Coronary artery (tissue), 2 donors: ENCODE data around the gene SNX9.
"Not testable (repeated sequence)": the region's sequence is repeated elsewhere in the genome, so short reads cannot be mapped to it uniquely, and the experiment has no call there.

Experiments used
- DNase-seq: peaks from one replicate; pipeline ENCODE4 v3.0.0-alpha.2; 2017; ENCODE audit warnings: low spot score
- H3K27ac ChIP-seq, 2 donors: fragments of 200-600 bp; sonication (generic); one replicate each; pipeline ENCODE4 v1.5.1; 2016 to 2019
- H3K4me3 ChIP-seq: fragments of 200-600 bp; sonication (generic); 2 replicates; pipeline ENCODE4 v1.5.1; 2016; ENCODE audit warnings: mild to moderate bottlenecking, moderate library complexity
- TF ChIP-seq, protein P1 (sequence below): fragments of 200-600 bp; sonication (generic); IDR thresholded peaks from one replicate; pipeline ENCODE4 v1.5.1; 2019; ENCODE audit warnings: antibody characterized with exemption

The SNX9 gene

DNA sequence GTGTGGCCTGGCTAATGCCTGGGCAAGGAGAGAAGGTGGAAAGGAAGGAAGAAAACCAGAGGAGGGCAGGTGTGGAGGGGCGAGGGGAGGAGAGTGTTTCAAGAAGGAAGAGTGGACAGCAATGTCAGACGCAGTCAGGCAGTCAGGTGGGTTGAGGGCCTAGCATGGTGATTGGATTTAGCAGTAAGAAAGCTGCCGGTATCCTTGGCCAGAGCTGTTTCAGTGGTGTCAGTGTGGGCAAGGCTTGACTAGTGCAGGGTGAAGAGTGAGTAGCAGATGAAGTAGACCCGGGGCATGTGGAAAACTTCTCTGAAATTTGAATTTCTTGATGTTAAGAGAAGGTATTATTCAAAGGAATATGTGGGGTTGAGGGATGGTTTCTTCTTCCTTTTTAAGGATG lies 27.0 kb downstream of the SNX9 start:
- Histone ChIP-seq H3K27ac (no peak overlapping the region), H3K4me3 (no peak overlapping the region)
- no peak for DNase-seq
- TF ChIP-seq, protein P1, sequence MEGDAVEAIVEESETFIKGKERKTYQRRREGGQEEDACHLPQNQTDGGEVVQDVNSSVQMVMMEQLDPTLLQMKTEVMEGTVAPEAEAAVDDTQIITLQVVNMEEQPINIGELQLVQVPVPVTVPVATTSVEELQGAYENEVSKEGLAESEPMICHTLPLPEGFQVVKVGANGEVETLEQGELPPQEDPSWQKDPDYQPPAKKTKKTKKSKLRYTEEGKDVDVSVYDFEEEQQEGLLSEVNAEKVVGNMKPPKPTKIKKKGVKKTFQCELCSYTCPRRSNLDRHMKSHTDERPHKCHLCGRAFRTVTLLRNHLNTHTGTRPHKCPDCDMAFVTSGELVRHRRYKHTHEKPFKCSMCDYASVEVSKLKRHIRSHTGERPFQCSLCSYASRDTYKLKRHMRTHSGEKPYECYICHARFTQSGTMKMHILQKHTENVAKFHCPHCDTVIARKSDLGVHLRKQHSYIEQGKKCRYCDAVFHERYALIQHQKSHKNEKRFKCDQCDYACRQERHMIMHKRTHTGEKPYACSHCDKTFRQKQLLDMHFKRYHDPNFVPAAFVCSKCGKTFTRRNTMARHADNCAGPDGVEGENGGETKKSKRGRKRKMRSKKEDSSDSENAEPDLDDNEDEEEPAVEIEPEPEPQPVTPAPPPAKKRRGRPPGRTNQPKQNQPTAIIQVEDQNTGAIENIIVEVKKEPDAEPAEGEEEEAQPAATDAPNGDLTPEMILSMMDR = no peak

DNA sequence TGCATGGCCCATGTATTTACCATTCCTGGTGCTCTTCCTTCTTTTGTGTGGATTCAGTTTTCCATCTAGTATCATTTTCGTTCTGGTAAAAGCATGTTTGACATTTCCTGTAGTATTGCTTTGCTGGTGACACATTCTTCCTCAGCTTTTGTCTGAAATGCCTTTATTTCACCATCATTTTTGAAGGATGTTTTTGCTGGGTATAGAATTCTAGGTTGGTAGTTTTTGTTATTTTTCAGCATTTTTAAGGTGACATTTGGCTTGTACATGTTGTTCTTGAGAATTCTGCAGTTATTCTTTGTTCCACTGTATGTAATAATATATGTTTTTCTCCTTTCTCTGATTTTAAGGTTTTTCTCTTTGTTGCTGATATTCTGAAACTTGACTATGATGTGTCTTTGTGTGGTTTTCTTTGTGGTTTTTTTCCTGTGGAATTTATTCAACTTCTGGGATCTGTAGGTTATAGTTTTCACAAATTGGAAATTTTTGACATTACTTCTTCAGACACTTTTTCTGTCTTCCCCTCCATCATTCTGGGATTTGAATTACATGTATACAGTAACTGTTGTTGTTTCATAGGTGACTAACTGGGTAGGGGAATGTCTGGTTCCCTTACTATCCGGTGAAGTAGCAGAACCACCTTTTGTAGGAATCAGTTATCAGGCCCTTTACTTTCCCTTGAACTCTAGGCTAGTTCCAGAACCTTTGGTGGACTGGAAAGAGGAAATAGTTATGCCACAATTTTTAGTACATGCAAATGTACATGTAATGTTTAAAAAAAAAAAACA lies 30.2 kb downstream of the SNX9 start:
- DNase-seq = no peak
- H3K4me3 ChIP-seq = no peak overlapping the region
- TF ChIP-seq, protein P1 = no peak
- no peak overlapping the region for H3K27ac ChIP-seq

DNA sequence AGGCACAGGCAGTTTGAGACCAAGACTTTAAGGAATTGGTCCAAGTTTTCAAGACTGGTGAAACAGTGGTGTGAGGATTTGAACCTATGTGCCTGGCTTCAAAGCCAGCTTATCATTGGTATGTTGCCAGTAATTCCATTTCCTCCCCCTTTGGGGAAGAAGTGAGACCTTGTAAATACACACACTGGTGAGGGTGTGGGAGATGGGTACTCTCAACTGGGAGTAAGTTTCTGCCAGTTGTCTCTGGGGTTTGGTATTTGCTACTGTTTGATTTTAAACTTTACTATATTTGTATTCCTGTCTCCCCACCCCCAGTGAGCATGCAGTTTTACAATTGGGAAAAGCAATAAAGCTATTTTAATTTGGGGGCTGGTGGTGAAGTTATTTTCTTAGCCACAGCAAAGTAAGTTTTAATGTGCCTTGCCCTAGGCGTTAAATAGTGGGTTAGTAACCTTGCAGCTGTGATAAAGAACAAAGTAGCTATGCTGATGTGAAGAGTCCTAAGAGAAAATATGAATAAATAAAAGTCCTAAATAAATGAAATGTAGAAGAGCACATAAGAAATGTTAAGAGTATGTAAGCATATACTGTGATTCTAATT lies 31.0 kb downstream of the SNX9 start:
- TF ChIP-seq, protein P1 = no peak
- no peak for DNase-seq
- Histone ChIP-seq H3K4me3 (no peak overlapping the region), H3K27ac (no peak overlapping the region)

DNA sequence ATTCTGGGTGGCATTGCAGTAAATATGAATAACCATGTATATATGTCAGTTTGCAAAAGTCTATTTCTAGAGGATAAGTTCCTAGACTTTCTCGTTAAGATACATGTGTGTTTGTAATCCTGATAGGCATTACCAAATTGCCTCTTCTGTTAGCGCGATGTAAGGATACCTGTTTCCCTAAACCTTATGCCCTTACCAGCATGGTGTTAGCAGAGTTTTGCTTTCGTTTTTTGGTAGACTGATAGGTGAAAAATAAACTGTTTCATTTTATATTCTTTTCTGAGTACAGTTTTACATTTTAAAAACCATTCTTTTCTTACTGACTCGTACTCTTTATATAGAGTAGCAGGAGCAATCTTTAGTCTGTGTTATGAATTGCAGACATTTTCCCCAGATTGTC lies 32.3 kb downstream of the SNX9 start:
- DNase-seq = no peak
- TF ChIP-seq, protein P1 = no peak
- no peak overlapping the region for H3K27ac ChIP-seq
- H3K4me3 ChIP-seq = no peak overlapping the region

DNA sequence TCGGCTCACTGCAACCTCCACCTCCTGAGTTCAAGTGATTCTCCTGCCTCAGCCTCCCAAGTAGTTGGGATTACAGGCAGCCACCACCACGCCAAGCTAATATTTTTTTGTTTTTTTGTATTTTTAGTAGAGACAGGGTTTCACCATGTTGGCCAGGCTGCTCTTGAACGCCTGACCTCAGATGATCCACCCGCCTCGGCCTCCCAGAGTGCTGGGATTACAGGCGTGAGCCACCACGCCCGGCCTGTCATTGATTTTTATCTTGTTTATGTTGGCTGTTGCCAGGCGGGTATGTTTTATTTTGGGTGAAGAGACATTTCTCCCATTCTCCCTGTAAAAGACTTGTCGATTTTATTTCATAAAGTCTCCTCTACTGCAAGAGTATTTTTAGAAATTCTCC lies 32.8 kb downstream of the SNX9 start:
- not testable (repeated sequence) for DNase-seq, H3K27ac ChIP-seq, H3K4me3 ChIP-seq

DNA sequence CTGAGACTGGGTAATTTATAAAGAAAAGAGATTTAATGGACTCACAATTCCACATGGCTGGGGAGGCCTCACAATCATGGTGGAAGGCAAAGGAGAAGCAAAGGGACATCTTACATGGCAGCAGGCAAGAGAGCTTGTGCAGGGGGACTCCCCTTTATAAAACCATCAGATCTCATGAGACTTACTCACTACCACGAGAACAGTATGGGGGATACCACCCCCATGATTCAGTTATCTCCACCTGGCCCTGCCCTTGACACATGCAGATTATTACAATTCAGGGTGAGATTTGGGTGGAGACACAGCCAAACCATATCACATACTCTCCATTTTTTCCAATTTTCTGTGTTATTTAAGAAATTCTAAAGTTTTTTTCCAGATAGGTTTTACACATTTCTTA lies 35.6 kb downstream of the SNX9 start:
- not testable (repeated sequence) for H3K4me3 ChIP-seq, DNase-seq, H3K27ac ChIP-seq

DNA sequence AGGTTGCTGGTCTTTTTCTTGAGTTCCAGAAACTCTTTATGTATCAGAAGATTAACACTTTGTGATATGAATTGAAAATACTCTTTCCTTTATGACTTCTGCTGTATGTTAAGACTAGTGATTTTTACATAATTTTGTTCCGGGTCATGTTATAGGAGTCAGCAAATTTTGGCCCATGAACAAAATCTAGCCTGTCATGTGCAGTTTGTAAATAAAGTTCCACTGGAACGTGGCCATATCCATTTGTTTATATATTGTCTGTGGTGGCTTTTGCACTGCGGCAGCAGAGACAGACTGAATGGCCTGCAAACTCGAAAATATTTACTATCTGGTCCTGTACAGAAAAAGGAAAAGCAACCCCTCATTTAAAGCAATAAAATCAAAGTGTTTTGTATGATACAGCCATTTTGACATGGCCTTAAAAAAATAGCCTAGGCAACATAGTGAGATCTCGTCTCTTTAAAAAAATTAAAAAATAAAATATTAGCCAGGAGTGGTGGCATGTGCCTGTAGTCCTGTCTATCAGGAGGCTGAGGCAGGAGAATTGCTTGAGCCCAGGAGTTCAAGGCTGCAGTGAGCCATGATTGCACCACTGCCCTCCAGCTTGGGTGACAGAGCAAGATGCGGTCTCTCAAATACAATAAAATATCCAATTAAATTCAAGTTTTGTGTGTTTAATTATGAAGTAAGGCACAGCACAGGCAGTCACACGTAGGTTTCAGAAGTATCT lies 36.9 kb downstream of the SNX9 start:
- DNase-seq = no peak
- TF ChIP-seq, protein P1 = no peak
- Histone ChIP-seq H3K27ac (no peak overlapping the region), H3K4me3 (no peak overlapping the region)
